Erythroblast (primary cell): ENCODE results near the gene GFRA1.

Experiments used
- DNase-seq, 2 experiments: peaks; one replicate each; lab custom pipeline; 2025; lab: John Stamatoyannopoulos, UW
- GATA1 ChIP-seq: IDR thresholded peaks from 2 replicates; pipeline ENCODE4 v1.6.1; 2011; ENCODE audit warnings: low read depth, mild to moderate bottlenecking, control low read depth, low read length, moderate library complexity
- POLR2A ChIP-seq: IDR thresholded peaks from 2 replicates; pipeline ENCODE4 v1.6.1; 2011; ENCODE audit warnings: mild to moderate bottlenecking, low read length

The GFRA1 gene

GRCh38 chr10:116121640-116122525, 151.1 kb downstream of the GFRA1 start:
- TF ChIP-seq POLR2A (no peak), GATA1 (no peak)
- no peak for DNase-seq

- DNase-seq: peak; percentile 9 to 21
- no peak for TF ChIP-seq GATA1
- TF ChIP-seq POLR2A: no peak
Observed at GRCh38 chr10:116120688-116121455, 152.1 kb downstream of the GFRA1 start.

GRCh38 chr10:116118847-116119246, 154.2 kb downstream of the GFRA1 start:
- DNase-seq: no peak
- TF ChIP-seq POLR2A (no peak), GATA1 (no peak)

- TF ChIP-seq POLR2A (no peak), GATA1 (no peak)
- no peak for DNase-seq
Observed at GRCh38 chr10:116115797-116116196, 157.2 kb downstream of the GFRA1 start.

GRCh38 chr10:116115036-116115641, 157.9 kb downstream of the GFRA1 start:
- TF ChIP-seq GATA1 (no peak), POLR2A (no peak)
- DNase-seq: no peak

GRCh38 chr10:116113721-116114501, 159.1 kb downstream of the GFRA1 start:
- no peak for TF ChIP-seq POLR2A
- no peak for TF ChIP-seq GATA1
- no peak for DNase-seq

GRCh38 chr10:116112232-116113231, 160.5 kb downstream of the GFRA1 start:
- TF ChIP-seq GATA1 (no peak), POLR2A (no peak)

GRCh38 chr10:116111483-116112095, 161.4 kb downstream of the GFRA1 start:
- no peak for DNase-seq
- TF ChIP-seq POLR2A (no peak), GATA1 (no peak)

More at GRCh38 chr10:116112232-116113231, 160.5 kb downstream of the GFRA1 start:
- DNase-seq: no peak

GRCh38 chr10:116110736-116111135, 162.3 kb downstream of the GFRA1 start:
- no peak for DNase-seq
- TF ChIP-seq POLR2A (no peak), GATA1 (no peak)

GRCh38 chr10:116109881-116110280, 163.1 kb downstream of the GFRA1 start:
- DNase-seq: no peak
- TF ChIP-seq POLR2A: no peak
- TF ChIP-seq GATA1: no peak

GRCh38 chr10:116109481-116109880, 163.5 kb downstream of the GFRA1 start:
- TF ChIP-seq POLR2A: no peak
- TF ChIP-seq GATA1: no peak
- no peak for DNase-seq
